HG03108 (cell line): ENCODE data around the gene SMAP2.
A peak's percentile ranks its signal among the peaks of the same experiment; 100 is the strongest.

Experiments used
- ATAC-seq: cut with Tn5 transposase; IDR thresholded peaks from one replicate; pipeline ENCODE4 v1.9.1; 2021; ENCODE audit warnings: moderate library complexity; ENCODE audit not compliant: unreplicated experiment

SMAP2 gene

GRCh38 chr1:40416709-40417108 is 43.2 kb downstream of the SMAP2 start:
- no peak for ATAC-seq

- ATAC-seq = no peak
Measured at GRCh38 chr1:40421431-40422384, 48.2 kb downstream of the SMAP2 start.

GRCh38 chr1:40422630-40423263 is 49.2 kb downstream of the SMAP2 start:
- no peak for ATAC-seq

DNA sequence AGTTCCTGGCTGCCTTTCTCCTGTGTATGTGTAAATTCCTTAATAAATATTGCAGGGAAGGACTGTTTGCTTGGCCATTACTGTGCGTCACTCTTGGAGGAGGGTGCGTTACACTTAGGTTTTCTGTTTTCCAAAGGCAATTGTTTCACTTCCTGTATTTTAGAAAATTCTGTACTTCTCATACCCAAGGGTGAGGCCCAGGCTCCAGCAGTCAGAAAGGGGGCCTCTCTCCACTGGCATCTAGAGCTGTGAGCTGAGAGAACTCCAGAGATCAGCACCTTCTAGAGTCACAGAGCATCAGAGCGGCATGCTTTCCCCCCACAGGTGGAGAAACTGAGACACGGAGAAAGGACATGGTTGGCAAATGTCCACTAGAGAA is 49.7 kb downstream of the SMAP2 start:
- ATAC-seq = no peak

DNA sequence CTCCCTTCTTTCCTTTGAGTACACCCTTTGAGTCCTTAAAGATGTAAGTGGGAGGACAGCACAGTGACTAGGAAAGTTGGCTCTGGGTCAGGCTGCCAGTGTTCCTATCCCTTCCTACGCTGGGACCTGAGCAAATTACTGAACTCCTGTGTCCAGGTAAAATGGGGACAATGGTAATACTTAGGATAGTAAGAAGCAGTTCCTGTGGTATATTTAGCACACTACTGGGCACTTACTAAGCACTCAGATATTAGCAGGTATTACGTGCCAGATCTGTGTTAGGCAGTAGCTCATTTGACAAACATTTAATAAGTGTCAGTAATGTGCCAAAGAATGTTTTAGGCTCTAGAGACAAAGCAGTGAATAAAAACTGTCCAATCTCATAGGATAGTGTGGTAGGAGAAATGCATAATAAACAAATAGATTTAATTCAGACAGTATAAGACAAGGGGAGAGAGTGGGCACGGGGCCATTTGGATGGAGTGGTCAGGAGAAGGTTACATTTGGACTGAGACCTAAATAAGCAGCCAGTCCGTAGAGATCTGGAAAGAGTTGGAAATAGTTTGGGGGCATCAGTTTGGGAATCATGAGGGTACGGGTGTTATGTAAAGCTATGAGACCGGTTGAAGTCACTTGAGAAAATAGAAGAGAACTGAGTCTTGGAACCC is 50.6 kb downstream of the SMAP2 start:
- ATAC-seq = no peak

DNA sequence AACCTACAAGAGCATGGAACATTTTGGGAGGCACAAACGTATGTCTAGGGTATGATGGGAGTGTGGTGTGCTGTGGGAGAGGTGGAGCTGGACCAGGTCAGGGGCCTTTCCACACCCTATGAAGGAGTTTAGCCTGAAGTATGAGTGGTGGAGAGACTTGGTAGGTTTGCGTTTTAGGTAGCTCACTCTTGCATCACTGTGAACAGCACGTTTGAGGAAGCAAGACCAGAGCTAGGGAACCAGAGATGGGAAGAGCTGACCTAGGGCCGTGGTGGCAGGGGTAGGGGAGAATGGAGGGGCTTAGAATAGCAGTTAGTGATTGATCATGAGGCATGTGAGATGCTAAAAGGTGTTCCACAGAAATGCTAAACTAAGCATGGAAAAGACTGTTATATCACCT is 51.7 kb downstream of the SMAP2 start:
- ATAC-seq = no peak

DNA sequence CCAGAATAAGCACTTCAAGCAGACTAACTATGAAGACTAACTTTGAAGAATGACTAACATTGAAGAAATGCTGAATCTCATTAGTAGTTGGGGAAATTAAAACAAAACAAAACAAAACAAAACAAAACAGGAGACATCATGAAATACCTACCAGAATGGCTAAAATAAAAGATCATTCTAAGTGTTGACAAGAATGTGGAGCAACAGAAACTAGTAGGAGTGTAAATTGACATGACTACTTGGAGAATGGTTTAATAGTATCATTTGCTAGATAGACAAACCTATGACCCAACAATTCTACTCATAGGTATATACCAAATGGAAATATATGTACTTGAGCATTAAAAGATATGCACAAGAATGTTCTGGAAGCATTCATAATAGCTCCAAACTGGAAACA is 57.9 kb downstream of the SMAP2 start:
- ATAC-seq = no peak

GRCh38 chr1:40432644-40433390 is 59.3 kb downstream of the SMAP2 start:
- no peak for ATAC-seq

GRCh38 chr1:40435471-40435870 is 61.9 kb downstream of the SMAP2 start:
- no peak for ATAC-seq

GRCh38 chr1:40435876-40436275 is 62.3 kb downstream of the SMAP2 start:
- ATAC-seq = no peak

- no peak for ATAC-seq
Measured at GRCh38 chr1:40438391-40439015, 65.0 kb downstream of the SMAP2 start.

GRCh38 chr1:40439247-40439646 is 65.7 kb downstream of the SMAP2 start:
- no peak for ATAC-seq

DNA sequence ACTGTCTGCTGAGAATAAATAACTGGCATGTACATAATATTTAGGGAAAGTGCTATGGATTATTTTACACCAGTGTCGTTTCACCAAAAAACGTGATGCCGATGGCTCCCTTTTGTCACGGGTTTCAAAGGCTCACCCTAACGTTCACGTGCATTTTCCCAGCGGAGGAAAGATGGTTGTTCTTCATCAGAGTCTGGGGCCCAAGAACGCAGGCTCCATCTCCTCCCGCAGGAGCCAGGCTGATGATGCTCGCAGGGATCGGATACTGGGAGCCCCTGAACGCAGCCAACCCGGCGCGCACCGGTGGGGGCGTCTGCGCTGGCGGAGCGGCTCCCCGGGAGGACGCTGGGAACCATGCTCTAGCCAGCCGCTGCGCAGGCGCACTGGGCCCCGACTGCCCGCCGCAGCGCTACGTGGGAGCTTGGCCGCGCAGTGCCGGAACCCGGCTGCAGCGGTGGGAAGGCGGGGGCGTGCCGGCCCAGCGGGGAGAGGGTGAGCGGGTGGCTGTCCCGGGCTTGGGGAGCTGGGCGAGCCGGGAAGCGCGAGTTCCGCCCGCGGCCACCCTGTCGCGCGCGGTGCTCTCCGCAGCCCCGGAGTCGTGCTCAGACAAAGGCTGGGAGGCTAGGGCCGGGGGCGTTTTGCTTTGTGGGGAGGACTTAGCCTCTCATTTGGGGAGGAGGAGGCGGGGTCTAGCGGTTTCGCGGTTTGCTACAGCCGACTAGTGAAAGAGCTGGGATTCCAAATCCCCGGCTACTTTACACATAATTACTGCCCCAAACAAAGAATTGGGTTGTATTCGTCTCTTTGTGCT is 76.4 kb downstream of the SMAP2 start, which contains the start of gene ZFP69B:
ZFP69B (plus strand) TSS at position 793 of the 811 bp plus-strand sequence. CDS start 486 bp downstream, outside the sequence.
- ATAC-seq = peak; percentile 80

DNA sequence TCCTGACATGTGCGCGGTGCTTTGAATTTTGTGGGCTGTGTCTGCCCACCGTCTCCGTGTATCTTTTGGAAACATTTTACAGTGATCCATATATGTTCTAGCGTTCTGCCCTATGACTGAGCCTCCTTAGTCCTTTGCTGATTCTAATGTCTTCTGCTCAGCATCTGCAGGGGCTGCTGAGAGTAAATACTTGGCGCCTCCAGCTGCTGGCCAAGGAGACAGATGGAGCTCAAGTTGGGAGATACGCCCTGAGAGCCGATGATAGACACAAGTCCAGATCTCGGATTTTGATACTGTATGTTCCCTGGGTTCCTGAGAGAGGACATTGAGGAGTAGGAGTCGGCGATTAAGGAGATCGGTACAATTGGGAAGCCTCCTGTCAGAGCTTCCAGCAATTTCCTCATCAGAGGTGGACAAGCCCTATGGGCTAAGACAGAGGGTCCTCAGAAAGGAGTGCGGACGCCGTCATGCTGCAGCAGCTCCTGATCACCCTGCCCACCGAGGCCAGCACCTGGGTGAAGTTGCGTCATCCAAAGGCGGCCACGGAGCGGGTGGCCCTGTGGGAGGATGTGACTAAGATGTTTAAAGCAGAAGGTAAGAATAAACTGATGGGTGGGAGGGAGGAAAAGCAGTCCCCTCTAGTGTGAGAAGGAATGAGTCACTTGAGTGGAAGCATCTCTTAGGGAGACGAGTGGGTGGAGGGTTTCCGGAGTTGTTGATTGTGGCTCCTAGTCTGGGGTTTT is 77.1 kb downstream of the SMAP2 start:
- ATAC-seq = peak; percentile 30

DNA sequence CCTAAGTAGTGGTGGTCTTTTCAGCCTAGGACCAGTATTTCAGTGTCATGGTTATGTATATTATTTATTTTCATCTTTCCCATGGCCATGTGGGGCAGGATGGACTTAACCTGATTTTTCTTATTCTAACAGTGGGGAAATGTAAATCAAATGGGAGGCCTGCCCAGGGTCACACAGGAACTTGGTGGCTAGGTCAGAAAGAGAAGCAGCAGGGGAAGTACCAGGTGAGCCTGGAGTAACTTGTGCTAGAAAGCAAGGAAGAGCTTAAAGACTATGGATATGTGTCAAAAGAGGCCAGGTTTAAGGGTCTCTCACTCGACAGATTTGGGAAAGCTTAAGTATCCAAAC is 77.7 kb downstream of the SMAP2 start:
- no peak for ATAC-seq

DNA sequence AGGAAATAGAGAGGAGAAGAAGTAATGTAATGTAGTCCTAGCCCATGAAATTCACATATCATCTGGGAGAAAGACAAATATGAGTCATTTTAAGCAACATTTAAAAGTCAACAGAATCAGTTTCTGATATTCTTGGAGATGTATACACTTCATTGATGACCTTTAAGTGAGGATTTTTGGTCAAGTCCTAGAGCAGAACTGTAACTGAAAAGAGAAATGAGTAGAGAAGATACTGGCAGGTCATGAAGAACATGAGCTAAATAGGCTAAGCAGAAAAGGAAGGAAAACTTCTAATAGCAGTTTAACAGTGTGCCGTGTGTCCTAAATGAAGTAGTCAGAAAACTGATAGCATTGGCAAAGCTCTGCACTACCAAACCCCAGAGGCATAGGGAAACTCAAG is 81.3 kb downstream of the SMAP2 start:
- ATAC-seq = no peak

DNA sequence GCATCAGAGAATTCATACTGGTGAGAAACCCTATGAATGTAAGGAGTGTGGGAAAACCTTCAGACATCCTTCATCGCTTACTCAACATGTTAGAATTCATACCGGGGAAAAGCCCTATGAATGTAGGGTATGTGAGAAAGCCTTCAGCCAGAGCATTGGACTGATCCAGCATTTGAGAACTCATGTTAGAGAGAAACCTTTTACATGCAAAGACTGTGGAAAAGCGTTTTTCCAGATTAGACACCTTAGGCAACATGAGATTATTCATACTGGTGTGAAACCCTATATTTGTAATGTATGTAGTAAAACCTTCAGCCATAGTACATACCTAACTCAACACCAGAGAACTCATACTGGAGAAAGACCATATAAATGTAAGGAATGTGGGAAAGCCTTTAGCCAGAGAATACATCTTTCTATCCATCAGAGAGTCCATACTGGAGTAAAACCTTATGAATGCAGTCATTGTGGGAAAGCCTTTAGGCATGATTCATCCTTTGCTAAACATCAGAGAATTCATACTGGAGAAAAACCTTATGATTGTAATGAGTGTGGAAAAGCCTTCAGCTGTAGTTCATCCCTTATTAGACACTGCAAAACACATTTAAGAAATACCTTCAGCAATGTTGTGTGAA is 89.5 kb downstream of the SMAP2 start:
- no peak for ATAC-seq

DNA sequence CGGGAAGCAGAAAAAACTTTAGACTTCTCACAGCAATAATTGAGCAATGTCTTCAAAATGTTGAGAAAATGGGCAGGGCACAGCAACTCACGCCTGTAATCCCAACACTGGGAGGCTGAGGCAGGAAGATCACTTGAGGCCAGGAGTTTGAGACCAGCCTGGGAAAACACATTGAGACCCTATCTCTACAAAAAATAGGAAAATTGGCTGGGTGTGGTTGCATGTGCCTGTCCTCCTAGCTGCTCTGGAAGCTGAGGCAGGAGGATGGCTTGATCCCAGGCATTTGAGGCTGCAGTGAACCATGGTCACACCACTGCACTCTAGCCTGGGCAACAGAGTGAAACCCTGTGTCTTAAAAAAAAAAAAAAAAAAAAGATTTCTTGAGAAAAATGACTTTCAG is 95.8 kb downstream of the SMAP2 start:
- ATAC-seq = no peak
